Epidermal melanocyte (primary cell): Measurements from ENCODE around the gene PACSIN2.
A peak's percentile ranks its signal among the peaks of the same experiment; 100 is the strongest.
"Not testable (repeated sequence)": the region's sequence is repeated elsewhere in the genome, so short reads cannot be mapped to it uniquely, and the experiment has no call there.

Experiments
- DNase-seq: peaks from one replicate; pipeline ENCODE4 v3.0.0; 2011; ENCODE audit warnings: low spot score; ENCODE audit not compliant: insufficient read length

The PACSIN2 gene

GRCh38 chr22:43012390-43012789 is 2.6 kb downstream of the PACSIN2 start:
- DNase-seq: no peak

GRCh38 chr22:43011079-43011478 is 3.9 kb downstream of the PACSIN2 start:
- no peak for DNase-seq

- DNase-seq: no peak
These were observed 5.5 kb downstream of the PACSIN2 start for GRCh38 chr22:43009444-43009843.

GRCh38 chr22:43008921-43009320 is 6.0 kb downstream of the PACSIN2 start:
- no peak for DNase-seq

- no peak for DNase-seq
These were observed 6.4 kb downstream of the PACSIN2 start for GRCh38 chr22:43008509-43008908.

- no peak for DNase-seq
These were observed 7.3 kb downstream of the PACSIN2 start for GRCh38 chr22:43007519-43008102.

GRCh38 chr22:43006753-43007152 is 8.2 kb downstream of the PACSIN2 start:
- no peak for DNase-seq

GRCh38 chr22:43006016-43006505 is 8.9 kb downstream of the PACSIN2 start:
- DNase-seq: no peak

- no peak for DNase-seq
These were observed 9.8 kb downstream of the PACSIN2 start for GRCh38 chr22:43005106-43005505.

GRCh38 chr22:43004362-43005035 is 10.4 kb downstream of the PACSIN2 start:
- DNase-seq: no peak

GRCh38 chr22:43002202-43002586 is 12.8 kb downstream of the PACSIN2 start:
- DNase-seq: no peak

GRCh38 chr22:43001271-43002201 is 13.4 kb downstream of the PACSIN2 start:
- no peak for DNase-seq

GRCh38 chr22:43000441-43001175 is 14.3 kb downstream of the PACSIN2 start:
- DNase-seq: no peak

- DNase-seq: no peak
These were observed 17.3 kb downstream of the PACSIN2 start for GRCh38 chr22:42997582-42998090.

GRCh38 chr22:42996646-42997365 is 18.1 kb downstream of the PACSIN2 start:
- DNase-seq: no peak

- DNase-seq: not testable (repeated sequence)
These were observed 19.3 kb downstream of the PACSIN2 start for GRCh38 chr22:42995654-42996053.

- DNase-seq: peak; percentile 70
These were observed 19.9 kb downstream of the PACSIN2 start for GRCh38 chr22:42994917-42995562.

- no peak for DNase-seq
These were observed 20.6 kb downstream of the PACSIN2 start for GRCh38 chr22:42994276-42994916.

- no peak for DNase-seq
These were observed 21.2 kb downstream of the PACSIN2 start for GRCh38 chr22:42993651-42994275.
